GM19328 (cell line): ENCODE results near the gene CDK14.

Source experiments
- ATAC-seq: cut with Tn5 transposase; IDR thresholded peaks from one replicate; pipeline ENCODE4 v1.9.1; 2021; ENCODE audit warnings: mild to moderate bottlenecking, moderate library complexity; ENCODE audit not compliant: unreplicated experiment

CDK14 gene

DNA sequence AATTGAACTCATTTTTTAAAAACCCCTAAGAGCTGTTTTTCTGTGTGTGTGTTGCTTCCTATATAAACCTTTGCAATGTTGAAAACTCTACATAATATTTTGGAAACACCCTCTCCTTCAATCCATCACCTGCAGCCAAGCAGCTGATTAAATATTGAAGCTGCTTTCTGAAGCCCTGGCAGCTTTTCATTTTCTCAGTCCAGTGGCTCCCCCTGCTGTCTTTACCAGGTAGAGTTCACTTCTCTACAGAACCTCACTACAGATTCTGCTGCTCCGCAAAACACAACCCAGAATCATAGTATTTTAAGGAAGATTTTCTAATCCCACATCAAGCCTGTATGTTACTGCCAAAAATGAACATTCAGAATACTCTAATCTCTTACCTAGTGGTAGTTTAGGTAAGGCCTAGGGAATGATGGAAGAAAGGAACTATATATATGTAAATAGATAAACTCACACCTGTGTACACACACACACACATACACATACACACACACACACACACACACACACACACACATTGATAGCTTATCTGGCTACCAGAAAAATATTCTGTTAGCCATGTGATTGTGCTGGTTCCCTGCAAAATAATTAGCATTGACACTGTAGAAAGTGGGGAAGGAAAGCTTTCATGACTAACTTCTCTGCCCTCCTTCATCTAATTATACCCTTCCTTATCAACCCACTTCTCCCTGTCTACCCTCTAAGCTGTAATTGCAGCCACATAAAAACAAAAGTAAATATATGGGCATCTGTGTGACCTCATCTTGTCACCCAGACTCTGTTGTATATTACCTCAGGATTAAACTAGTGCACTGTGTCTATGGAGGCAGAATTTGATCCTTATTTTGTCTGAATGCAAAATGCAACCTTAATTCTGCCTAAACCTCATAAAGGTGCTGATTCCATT lies 438.6 kb downstream of the CDK14 start:
- ATAC-seq, result no peak

DNA sequence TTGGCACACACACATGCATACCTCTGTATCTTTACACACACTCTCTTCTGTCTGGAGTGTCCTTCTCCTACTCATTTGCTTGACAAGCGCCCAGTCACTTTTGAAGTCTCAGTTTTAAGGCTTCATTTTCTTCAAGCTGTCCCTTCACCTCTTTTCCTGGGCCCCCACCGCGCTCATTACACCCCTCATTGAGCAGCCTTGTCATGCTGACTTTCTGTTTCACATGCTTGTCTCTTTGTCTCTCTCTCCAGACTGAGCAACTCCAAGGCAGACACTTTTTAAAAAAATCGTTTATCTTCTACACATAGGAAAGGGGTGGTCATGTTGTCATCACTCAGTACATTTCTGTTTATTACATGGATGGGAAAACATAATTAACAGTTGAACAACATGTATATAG lies 442.9 kb downstream of the CDK14 start:
- peak; percentile 84 for ATAC-seq

DNA sequence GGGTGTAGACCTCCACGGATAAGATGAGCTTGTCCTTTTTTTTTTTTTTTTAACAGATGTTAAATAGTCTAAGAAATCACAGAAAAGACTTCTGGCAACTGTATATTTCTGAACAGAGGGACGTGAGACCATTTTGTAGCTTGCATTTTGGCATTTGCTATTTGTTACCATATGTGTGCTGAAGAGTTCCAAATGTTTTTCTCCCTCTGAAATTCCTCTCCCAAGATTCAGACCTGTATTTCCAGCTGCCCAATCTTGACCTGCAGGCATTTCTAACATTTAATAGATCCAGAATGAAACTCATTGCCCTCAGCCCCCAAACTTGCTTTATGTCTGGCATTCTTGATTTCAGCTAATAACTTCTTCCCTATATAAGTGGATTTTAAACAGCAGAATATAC lies 445.0 kb downstream of the CDK14 start:
- ATAC-seq, result no peak

DNA sequence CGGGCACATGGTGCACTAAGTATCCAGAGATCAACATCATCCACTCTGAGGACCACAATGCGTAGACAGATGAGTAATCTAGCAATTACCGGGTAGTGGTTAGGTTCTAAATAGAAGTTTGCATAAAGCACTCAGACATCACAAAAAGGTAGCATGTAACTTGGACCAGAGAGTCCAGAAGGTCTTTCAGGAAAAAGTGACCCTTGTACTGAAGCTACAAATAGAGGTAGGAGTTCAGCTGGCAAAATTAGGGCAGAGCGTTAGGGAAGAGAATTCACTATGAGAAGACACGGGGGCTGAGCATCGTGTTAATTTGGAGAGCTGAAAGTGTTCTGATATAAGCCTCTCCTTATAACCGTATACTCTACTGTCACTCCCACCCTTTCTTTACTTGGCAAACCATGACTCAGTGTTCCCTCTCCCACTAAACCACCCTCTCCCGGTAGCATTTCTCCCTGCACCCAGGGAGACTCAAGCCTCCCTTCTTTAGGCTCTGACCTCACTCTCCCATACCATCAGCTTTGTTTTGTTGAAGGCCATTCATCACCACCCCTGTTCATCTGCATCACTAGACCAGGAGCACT lies 445.9 kb downstream of the CDK14 start:
- ATAC-seq, result no peak

DNA sequence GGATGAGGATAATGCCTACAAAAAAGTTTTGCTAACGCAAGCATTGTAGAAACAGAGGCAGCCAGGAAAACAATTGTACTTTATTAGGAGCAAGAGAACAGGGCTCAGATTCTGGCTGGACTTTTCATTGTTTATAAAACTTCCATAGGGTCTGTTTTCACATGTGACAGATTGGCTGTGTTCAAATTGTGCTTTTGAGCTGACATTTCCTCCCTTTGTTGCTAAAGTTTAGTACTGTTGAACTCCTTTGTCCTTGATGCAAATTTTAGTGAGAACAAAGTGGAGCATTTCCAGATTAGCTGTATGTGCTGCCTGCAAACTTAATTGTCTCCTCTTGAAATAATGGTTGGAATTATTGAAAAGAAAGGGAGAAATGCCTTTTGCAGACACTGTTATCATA lies 447.1 kb downstream of the CDK14 start:
- ATAC-seq, result no peak

DNA sequence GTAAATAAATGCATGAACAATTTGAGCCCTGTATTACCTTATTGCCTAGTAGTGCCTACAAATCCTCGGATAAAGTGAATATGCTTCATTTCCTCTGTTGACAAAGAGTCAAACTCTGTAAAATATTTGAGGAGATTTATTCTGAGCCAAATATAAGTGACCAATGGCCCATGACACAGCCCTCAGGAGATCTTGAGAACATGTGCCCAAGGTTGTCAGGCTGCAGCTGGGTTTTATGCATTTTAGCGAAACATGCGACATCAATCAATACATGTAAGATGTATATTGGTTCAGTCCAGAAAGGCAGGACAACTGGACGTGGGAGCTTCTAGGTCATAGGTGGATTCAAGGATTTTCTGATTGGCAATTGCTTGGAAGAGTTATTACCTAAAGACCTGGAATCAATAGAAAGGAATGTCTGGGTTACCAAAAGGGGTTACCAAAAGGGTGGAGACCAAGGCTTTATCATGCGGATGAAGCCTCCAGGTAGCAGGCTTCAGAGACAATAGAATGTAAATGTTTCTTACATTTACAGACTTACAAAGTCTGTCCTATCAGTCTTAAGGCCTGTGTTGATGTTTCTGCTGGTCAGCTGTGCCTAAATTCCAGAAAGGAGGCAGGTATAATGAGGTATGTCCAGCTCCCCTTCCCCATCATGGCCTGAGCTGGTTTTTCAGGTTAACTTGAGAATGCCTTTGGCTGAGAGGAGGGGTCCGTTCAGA lies 448.0 kb downstream of the CDK14 start:
- ATAC-seq, result no peak

DNA sequence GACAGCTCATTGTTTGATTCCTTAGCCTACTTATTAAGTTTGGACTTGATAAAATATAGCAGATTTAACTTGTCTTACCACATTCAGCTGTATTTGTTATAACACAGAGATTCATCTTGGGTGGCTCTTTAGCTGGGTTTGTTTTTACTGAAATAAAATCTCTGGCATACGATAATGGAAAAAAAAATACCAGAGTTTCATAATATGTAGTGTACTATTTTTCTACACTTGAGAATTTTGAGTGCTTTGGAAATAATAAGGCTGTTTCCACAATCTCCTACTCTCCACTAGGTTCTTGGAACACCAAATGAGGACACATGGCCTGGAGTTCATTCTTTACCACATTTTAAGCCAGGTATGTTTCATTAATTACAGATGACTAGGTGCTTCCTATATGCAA lies 449.5 kb downstream of the CDK14 start:
- ATAC-seq, result no peak

DNA sequence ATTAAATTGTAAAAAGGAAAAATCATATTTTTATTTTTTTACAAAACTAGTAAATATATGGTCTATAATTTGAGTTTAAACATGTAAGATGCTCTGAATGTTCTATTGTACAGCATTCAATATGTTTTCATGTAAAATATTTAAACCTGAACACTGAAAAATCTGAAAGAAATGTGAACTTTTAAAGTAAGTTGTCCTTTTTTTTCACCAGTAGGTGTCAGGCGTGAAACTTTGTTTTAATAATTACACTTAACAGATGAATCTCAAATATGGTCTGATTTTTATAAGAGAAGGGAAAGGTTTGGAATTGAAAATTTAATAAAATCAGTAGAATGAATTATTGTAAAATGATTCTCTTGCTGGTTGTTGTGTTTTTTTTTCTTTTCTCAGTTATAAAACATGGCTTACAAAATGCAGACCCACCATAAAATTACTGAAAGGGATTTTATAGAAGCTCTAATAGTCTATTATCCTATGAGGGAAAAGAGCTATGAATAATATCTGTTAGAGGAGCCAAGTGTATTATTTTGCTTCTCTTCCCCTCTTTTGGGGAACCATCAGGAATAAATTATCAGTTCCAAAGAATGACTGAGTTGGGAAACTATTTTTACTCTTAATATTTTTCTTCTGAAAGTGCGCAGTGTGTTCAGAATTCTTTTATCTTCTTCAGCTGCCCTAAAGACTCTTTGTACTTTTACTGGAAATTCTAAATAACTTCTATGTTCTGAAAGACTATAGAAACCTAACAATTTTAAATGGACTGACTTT lies 450.4 kb downstream of the CDK14 start:
- ATAC-seq, result no peak

DNA sequence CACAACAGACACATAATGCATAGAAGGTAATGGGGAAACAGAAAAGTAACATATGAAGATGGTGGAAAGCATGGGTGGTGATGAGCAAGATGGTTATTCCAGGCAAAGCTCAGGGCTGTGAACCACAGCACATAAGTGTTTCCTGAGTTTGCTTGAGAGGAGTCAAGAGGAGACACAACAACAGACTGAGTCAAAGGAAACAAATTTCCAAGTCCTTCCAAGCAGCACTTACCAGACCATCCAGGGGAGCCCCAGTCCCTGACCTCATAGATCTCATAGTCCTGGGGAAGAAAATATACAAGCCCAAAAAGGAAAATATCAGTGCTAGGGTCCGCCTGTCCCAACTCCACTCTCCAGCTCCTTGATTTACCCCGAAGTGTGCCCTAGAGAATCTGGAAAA lies 451.5 kb downstream of the CDK14 start:
- ATAC-seq, result no peak

DNA sequence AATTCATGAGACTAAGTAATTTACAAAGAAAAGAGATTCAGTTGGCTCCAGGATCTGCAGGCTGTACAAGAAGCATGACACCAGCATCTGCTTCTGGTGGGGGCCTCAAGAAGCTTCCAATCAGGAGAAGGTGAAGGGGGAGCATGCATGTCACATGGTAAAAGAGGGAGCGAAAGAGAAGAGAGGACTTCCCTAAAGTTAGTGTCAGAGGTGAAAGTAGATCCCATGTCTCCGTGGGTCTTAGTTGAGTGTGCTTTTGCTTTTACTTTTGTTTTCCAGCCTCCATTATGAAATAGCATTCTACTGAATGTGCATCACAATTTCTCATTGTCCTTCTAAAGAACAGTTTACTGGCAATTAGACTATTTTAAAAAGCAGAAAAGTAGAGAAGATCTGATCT lies 454.6 kb downstream of the CDK14 start:
- peak; percentile 70 for ATAC-seq

DNA sequence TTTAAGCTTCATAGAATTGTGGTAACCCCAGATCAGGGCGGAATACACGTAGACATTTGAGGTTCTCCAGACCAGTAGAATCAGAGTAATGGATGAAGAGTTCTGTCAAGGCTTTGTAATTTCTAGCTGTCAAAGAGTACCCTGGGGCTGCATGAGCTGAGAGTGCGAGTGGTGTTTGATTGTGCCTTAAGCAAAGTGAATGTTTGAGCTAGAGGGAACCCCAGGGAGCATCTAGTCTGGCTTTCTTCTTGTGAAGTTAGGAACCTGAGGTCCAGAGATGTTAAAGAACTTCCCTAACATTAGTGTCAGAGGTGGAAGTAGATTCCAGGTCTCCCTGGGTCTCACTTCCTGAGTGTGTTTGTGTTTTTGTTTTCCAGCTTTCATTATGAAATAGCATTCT lies 455.8 kb downstream of the CDK14 start:
- ATAC-seq, result no peak

DNA sequence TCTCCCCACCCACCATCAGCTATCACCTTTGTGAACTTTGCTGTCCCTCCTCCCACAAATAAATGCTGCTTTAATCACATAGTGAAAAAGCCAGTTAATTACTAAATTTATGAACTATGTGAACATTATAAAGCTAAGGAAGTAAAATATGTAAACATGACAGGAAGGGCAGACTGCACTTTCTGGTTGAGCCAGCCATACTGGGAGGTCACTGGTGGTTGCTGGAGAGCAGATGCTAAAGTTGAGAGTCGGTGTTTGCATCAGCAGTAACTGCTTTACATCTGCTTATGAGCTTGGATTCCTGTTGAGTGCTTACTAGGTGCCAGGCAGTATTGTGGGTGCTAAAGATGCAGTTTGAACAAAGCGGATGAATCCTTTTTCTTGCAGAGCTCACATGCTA lies 458.3 kb downstream of the CDK14 start:
- no peak for ATAC-seq

DNA sequence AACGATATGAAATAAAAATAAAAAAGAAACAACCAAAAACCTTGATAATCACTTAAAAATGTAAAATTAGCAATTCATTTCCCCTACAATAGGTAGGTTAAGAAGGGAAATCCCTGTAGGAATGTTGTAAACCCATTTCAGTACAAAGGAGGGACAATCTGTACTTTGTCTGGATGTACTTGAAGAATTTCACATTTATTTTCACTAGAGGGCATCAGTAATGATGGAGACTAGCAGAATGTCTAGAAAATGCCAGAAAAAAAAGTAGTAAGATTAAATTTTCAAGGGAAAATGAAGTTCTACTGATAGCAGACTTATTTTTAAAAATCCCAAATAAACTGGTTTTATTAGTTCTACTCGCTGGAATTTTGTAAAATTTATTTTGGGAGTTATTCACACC lies 459.1 kb downstream of the CDK14 start:
- no peak for ATAC-seq

DNA sequence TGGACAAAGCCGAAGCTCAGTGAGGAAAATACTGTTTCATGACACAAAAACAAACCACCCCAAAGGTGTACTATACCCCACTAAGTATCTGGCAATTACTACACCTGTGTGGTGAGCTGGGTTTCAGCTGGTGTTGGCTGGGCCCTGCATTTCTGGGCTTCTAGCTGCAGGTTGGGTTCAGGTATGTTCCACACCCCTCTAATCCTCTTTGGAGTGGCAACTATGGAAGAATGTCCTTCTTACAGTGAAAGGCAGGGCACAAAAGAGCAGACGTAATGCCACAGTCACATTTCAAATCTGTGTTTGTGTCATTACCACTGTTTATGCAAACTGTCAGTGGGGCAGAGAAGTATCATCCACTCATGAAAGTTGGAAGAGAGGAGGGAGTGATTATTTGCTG lies 466.6 kb downstream of the CDK14 start:
- ATAC-seq, result no peak

DNA sequence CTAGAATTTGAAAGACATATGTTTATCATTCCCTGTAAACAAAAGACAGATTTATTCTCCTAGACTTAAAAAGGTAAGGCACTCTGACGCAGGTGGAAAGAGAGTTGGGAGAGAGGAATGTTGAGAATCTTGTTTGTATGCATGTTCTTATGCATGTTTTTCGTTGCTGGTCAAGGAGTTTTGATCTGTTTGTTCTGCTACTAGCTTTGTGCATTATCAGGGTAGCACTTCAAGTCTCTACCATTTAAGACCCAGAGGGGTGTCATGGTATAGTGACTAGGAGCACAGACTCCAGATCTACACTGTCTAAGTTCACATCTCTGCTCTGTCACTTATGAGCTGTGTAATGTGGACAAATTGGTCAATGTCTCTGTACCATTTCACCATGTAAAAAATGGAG lies 467.9 kb downstream of the CDK14 start:
- ATAC-seq, result no peak

DNA sequence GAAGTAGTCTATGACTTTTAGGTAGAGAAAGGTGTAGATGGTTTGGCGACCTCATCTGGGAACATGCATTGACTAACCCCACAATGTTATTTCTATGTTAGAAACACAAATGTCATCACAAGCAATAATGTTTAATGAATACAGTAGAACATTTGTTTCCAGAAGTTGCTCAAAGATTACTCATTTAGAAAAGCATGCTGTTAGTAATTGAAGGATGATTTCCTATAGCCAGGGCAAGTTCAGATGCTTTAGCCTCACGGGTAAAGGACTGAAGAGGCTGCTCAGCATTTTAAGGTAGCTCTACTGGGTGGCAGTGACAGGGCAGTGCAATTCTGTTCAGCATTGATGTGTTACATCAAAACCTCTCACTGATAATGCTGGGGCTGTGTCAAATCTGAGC lies 468.8 kb downstream of the CDK14 start:
- no peak for ATAC-seq

DNA sequence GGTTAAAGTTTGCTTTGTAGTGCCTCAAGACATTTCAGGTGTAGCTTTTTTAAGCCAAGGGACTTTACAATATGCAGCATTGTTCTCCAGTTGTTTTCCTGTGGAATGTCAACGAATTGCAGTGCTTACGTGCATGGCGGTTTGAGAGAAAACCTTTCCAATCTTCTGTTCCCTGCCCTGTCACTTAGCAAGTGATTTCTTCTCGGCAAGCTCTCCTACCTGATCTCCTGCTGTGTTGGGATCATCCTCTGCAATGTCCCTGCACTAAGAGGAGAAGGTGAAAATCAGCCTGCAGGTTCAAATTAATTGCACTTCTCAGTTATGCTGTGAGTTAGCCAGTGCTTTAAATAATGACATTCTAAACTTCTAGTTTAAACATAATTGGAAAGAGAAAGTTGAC lies 470.5 kb downstream of the CDK14 start:
- ATAC-seq, result no peak

DNA sequence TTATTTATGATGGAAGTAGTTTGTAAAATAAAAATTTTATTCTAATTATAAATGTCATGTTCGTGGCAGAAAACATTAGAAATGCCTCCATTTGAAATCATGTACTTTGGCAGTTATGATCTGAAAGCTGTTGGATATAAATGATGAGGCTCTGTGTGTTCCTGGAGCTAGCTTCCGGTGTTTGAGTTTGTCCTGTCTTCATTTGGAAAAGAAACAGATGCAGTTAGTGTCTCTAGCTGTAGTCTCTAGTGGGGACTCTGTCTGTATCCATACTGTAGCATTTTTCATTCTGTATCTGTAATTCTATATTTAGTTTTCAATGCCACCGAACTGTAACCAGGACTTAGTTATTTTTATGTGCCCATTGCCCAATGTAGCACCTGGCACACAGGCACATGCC lies 471.1 kb downstream of the CDK14 start:
- no peak for ATAC-seq

DNA sequence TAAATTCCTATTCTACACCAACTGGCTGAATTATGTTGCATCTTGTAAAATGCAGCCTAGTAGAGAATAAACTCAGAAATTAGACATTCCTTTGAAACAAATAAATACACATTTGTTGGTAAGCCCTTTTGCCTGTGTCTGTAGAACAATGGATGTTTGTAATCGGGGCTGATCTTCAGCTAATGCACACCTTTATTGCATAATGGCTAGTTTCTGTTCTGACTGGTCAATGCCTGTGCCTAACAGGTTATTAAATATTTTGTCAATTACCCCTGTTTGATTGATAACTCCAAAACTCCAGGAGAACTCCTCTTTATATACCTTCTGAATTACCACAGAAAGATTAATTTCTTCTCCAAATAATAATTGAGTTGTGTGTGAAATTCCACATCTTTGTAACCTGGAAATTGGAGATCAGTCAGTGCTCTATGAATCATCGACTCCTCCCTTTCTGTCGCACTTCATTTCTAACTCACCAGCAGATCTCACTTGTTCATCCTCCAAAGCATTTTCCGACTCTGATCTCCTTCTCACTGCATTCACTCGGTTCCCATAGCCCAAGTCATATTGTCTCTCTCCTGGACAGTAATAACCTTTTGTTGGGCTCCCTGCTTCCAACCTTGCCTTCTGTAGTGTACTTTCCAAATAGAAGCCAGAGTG lies 472.1 kb downstream of the CDK14 start:
- ATAC-seq, result no peak

DNA sequence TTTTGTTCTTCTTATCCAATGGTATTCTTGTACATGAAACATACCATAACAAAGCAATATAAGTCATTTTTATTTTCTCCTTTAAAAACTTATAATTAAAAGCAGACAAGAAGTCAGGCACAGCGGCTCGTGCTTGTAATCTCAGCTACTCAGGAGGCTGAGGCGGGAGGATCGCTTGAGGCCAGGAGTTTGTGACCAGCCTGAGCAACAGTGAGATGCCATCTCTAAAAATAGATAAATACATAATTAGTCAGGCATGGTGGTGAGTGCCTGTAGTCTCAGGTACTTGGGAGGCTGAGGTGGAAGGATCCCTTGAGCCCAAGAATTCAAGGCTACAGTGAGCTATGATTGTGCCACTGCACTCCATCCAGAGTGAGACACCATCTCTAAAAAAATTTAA lies 473.0 kb downstream of the CDK14 start:
- no peak for ATAC-seq

DNA sequence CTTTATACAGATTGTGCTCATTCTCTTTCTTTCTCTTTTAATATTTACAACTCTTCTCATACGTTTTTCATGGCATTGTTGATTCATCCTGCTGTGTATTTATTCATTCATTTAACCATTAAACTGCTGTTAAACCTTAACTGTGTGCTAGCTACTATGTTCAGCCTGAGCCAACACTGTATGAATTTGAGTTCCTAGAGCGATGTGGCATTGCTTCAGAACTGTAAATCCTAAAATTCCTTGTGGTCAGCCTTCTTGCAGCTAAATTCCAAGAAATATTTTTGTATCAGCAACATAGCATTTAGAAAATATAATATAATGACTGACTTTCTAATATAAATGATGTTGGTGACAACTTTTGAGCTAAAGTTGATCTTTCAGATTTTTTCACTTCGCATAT lies 483.4 kb downstream of the CDK14 start:
- ATAC-seq, result no peak
